Measurements from ENCODE around the gene CELF4.

The CELF4 gene

GRCh38 chr18:37516361-37516853 is 49.2 kb downstream of the CELF4 start:
- H3K4me3 ChIP-seq (ENCODE audit: low read depth, low read length), result no peak overlapping the region
- CTCF ChIA-PET, result no interaction called here
- POLR2A ChIA-PET, result no interaction called here
- no peak for DNase-seq (ENCODE audit: low read depth, low spot score)
- TF ChIP-seq CTCF (IDR thresholded peaks at IDR 0.05; ENCODE audit: insufficient read depth, low read length, missing control alignments), result no peak

- POLR2A ChIA-PET, result no interaction called here
These were observed 50.6 kb downstream of the CELF4 start for GRCh38 chr18:37514953-37515352.

GRCh38 chr18:37512400-37512799 is 53.2 kb downstream of the CELF4 start:
- ChIA-PET CTCF (no interaction called here), POLR2A (no interaction called here)
- H3K4me3 ChIP-seq (ENCODE audit: low read depth, low read length), result no peak overlapping the region
- no peak for DNase-seq (ENCODE audit: low read depth, low spot score)
- TF ChIP-seq CTCF (IDR thresholded peaks at IDR 0.05; ENCODE audit: insufficient read depth, low read length, missing control alignments), result no peak

More at GRCh38 chr18:37514953-37515352, 50.6 kb downstream of the CELF4 start:
- TF ChIP-seq CTCF (IDR thresholded peaks at IDR 0.05; ENCODE audit: insufficient read depth, low read length, missing control alignments), result no peak
- CTCF ChIA-PET, result no interaction called here
- DNase-seq (ENCODE audit: low read depth, low spot score), result no peak
- H3K4me3 ChIP-seq (ENCODE audit: low read depth, low read length), result no peak overlapping the region

- no peak for TF ChIP-seq CTCF (IDR thresholded peaks at IDR 0.05; ENCODE audit: insufficient read depth, low read length, missing control alignments)
- POLR2A ChIA-PET, result no interaction called here
These were observed 53.8 kb downstream of the CELF4 start for GRCh38 chr18:37511721-37512298.

GRCh38 chr18:37509600-37509999 is 56.0 kb downstream of the CELF4 start:
- H3K4me3 ChIP-seq (ENCODE audit: low read depth, low read length), result no peak overlapping the region
- CTCF ChIA-PET, result no interaction called here
- POLR2A ChIA-PET, result no interaction called here
- no peak for DNase-seq (ENCODE audit: low read depth, low spot score)
- TF ChIP-seq CTCF (IDR thresholded peaks at IDR 0.05; ENCODE audit: insufficient read depth, low read length, missing control alignments), result no peak

More at GRCh38 chr18:37511721-37512298, 53.8 kb downstream of the CELF4 start:
- CTCF ChIA-PET, result no interaction called here
- DNase-seq (ENCODE audit: low read depth, low spot score), result no peak
- no peak overlapping the region for H3K4me3 ChIP-seq (ENCODE audit: low read depth, low read length)

GRCh38 chr18:37508207-37508606 is 57.4 kb downstream of the CELF4 start:
- ChIA-PET CTCF (interaction anchor here (0.6 kb wide), 1 partner anchor 122 kb away, joined by 3 read pairs; no protein-coding TSS in a partner anchor), POLR2A (no interaction called here)
- no peak overlapping the region for H3K4me3 ChIP-seq (ENCODE audit: low read depth, low read length)
- DNase-seq (ENCODE audit: low read depth, low spot score), result no peak
- TF ChIP-seq CTCF (IDR thresholded peaks at IDR 0.05; ENCODE audit: insufficient read depth, low read length, missing control alignments), result no peak

All from AG04449 (cell line).